A549 (cell line): Measurements from ENCODE around the gene PLEKHM2. TPM values are rescaled to one million over a fixed set of nuclear protein-coding genes. Genes with fewer than 3 reads are reported as not detected.
A peak's percentile ranks its signal among the peaks of the same experiment; 100 is the strongest.

Source experiments
- ATAC-seq, 2 experiments: fragments of 200-7000 bp in 1 of 2; fragments of >200 bp in 1 of 2; cut with Nextera tagmentation in 1 of 2; cut with Tn5 transposase in 1 of 2; 3 replicates each; pipeline versions ENCODE4 v1.8.0 to v1.9.1; 2018 to 2020; ENCODE audit warnings: mild to moderate bottlenecking in 1 of 2, moderate library complexity in 1 of 2
- CTCF ChIA-PET: fragments of 300-600 bp; sonication (Branson Sonifier 250); formaldehyde crosslinking; extraction: SDS; loops from one replicate; lab custom pipeline; 2021; ENCODE audit warnings: antibody characterized with exemption, inconsistent platforms; lab: Yijun Ruan, JAX
- POLR2A ChIA-PET: fragments of 350-600 bp; formaldehyde crosslinking; extraction: SDS; loops from one replicate; lab custom pipeline; 2021; ENCODE audit warnings: antibody characterized with exemption, inconsistent platforms; lab: Yijun Ruan, JAX
- DNase-seq, 2 experiments: peaks; one replicate each; pipeline versions ENCODE4 v3.0.0 to v3.0.0-alpha.2; 2011 to 2016; ENCODE audit warnings: low read depth in 1 of 2, low spot score in 1 of 2
- FAIRE-seq: peaks from 2 replicates; lab custom pipeline; 2011; peaks lifted over from hg19 to GRCh38; lab: Jason Lieb, UNC
- H3K27ac ChIP-seq, 2 experiments: fragments of >200 bp; sonication (Bioruptor Twin); formaldehyde crosslinking; 3 replicates each; pipeline ENCODE4 v1.5.1; 2016 to 2017
- H3K4me1 ChIP-seq: fragments of >200 bp; sonication (Bioruptor Twin); formaldehyde crosslinking; 3 replicates; pipeline ENCODE4 v1.6.1; 2016
- H3K4me2 ChIP-seq: fragments of >200 bp; sonication (Bioruptor Twin); formaldehyde crosslinking; 3 replicates; pipeline ENCODE4 v1.6.1; 2016
- H3K4me3 ChIP-seq: fragments of >200 bp; sonication (Bioruptor Twin); formaldehyde crosslinking; 3 replicates; pipeline ENCODE4 v1.5.1; 2016
- H3K9me3 ChIP-seq: fragments of >200 bp; sonication (Bioruptor Twin); formaldehyde crosslinking; 3 replicates; pipeline ENCODE4 v1.6.1; 2016
- CBX2 ChIP-seq: fragments of 200-600 bp; sonication (generic); IDR thresholded peaks from 2 replicates; pipeline ENCODE4 v1.6.1; 2016; ENCODE audit warnings: low read depth, mild to moderate bottlenecking, borderline replicate concordance
- CHD4 ChIP-seq: fragments of 200-600 bp; sonication (generic); IDR thresholded peaks from 2 replicates; pipeline ENCODE4 v1.6.1; 2016; ENCODE audit warnings: antibody characterized with exemption, mild to moderate bottlenecking, borderline replicate concordance
- EHF ChIP-seq: fragments of 250-450 bp; sonication (Bioruptor Pico); IDR thresholded peaks from 2 replicates; pipeline ENCODE4 v1.5.0; 2020; ENCODE audit warnings: mild to moderate bottlenecking
- EP300 ChIP-seq, 2 experiments: fragments of >200 bp; sonication (Bioruptor Twin); formaldehyde crosslinking; IDR thresholded peaks; 2 replicates in 1 of 2; 3 replicates in 1 of 2; pipeline ENCODE4 v1.6.1; 2016 to 2017
- FOSL2 ChIP-seq, 2 experiments: fragments of 450-650 bp in 1 of 2; fragments of >200 bp in 1 of 2; sonication (Bioruptor Twin) in 1 of 2; formaldehyde crosslinking; IDR thresholded peaks; 2 replicates each; pipeline versions ENCODE4 v1.5.0 to v1.6.1; 2016 to 2020; ENCODE audit warnings: mild to moderate bottlenecking in 1 of 2, moderate library complexity in 1 of 2
- FOXS1 ChIP-seq: fragments of 250-450 bp; sonication (Bioruptor Pico); IDR thresholded peaks from 2 replicates; pipeline ENCODE4 v1.5.0; 2020; ENCODE audit warnings: mild to moderate bottlenecking, moderate library complexity
- GATA3 ChIP-seq: IDR thresholded peaks from 2 replicates; pipeline ENCODE4 v1.6.1; 2012; ENCODE audit warnings: borderline replicate concordance
- JUN ChIP-seq, 2 experiments: fragments of >200 bp; sonication (Bioruptor Twin); formaldehyde crosslinking; IDR thresholded peaks; 2 replicates in 1 of 2; 3 replicates in 1 of 2; pipeline ENCODE4 v1.6.1; 2016 to 2017
- KDM1A ChIP-seq: fragments of 200-600 bp; sonication (generic); IDR thresholded peaks from 2 replicates; pipeline ENCODE4 v1.6.1; 2016; ENCODE audit warnings: low read depth, mild to moderate bottlenecking
- POLR2AphosphoS2 ChIP-seq: conservative IDR thresholded peaks from 2 replicates; pipeline ENCODE4 v1.6.1; 2012; ENCODE audit warnings: low read length, improper control_type of control experiment, inconsistent platforms
- RCOR1 ChIP-seq: fragments of 150-350 bp; IDR thresholded peaks from 2 replicates; pipeline ENCODE4 v1.6.1; 2014; ENCODE audit warnings: antibody characterized with exemption, low read length, low read depth
- SMC3 ChIP-seq: fragments of >200 bp; sonication (Bioruptor Twin); formaldehyde crosslinking; IDR thresholded peaks from 3 replicates; pipeline ENCODE4 v1.6.1; 2018; ENCODE audit warnings: inconsistent platforms
- SREBF2 ChIP-seq: fragments of 450-650 bp; IDR thresholded peaks from 2 replicates; pipeline ENCODE4 v1.6.1; 2014; ENCODE audit warnings: mild to moderate bottlenecking, moderate library complexity
- TP53 ChIP-seq: fragments of 250-450 bp; sonication (Bioruptor Pico); IDR thresholded peaks from 2 replicates; pipeline ENCODE4 v1.5.0; 2021; ENCODE audit warnings: mild to moderate bottlenecking, moderate library complexity
- WGBS: methylation state at CpG from one replicate; pipeline ENCODE4 v1.1.6; 2017; ENCODE audit errors: missing lambda C conversion rate; 5-methylcytosine and 5-hydroxymethylcytosine counted together
- polyA plus RNA-seq, 4 experiments: library from polyadenylated mRNA; depleted of rRNA in 3 of 4; stranded (reverse); fragments of >200 nt; fragmentation: RNase III in 1 of 4; extraction: RNeasy Plus Mini Kit Qiagen cat#74134 plus additional on column Dnase treatment in 1 of 4; gene quantifications; 2 replicates in 3 of 4; 3 replicates in 1 of 4; pipeline ENCODE4 v1.2.3, GENCODE V29; 2011 to 2017
- TF ChIP-seq, protein P1 (sequence below): fragments of 450-650 bp; IDR thresholded peaks from 2 replicates; pipeline ENCODE4 v1.6.1; 2014; ENCODE audit warnings: antibody characterized with exemption
- TF ChIP-seq, protein P2 (sequence below): IDR thresholded peaks from 2 replicates; pipeline ENCODE4 v1.6.1; 2012
- TF ChIP-seq, protein P3 (sequence below): fragments of >200 bp; sonication (Bioruptor Twin); formaldehyde crosslinking; IDR thresholded peaks from 3 replicates; pipeline ENCODE4 v1.5.1; 2016

Gene PLEKHM2
- polyA plus RNA-seq, 2 of the 4 experiments (the other 2 are of a cell fraction), result 14.7 to 21.5 TPM

DNA sequence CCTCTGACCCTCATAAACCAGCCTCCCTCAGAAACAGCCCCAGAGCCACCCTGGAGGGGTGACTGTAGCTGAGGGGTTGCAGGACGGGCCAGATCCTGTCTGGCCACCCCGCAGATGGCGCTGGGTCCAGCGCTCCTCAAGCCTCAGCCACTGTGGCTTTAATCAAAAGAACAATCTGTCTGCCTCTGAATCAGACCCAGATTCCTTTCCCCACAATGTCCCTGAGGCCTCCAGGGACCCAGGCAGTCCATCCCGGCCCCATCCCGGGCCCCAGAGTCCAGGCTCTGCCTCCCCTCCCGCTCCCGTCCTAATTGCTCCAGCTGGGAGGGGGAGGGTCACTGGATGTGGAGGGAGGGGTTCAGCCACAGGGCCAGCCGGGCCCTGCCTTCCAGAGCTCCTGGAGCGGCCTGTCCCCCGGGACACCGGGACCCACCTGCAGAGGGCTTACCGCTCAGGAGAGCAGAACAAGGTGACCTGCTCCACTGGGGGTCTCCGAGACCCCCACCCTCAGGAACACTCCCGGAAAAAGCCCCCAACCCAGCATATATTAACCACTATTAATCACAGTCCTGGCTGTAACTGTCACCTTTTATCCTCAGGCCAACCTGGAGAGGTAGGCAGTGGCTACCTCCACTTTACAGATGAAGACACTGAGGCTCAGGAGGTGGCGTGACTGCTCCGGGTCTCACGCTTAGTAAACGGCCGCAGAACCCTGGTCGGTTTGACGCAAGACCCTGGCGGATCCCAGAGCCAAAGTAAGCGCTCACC is 73.6 kb downstream of the PLEKHM2 start:
- TF ChIP-seq POLR2AphosphoS2 (no peak), FOSL2 (IDR thresholded peaks at IDR 0.05) (no peak), FOSL2 (CRISPR knock-in tag; IDR thresholded peaks at IDR 0.05) (no peak), SREBF2 (no peak), GATA3 (no peak), TP53 (CRISPR knock-in tag) (no peak), SMC3 (no peak), CBX2 (no peak), FOXS1 (no peak), CHD4 (no peak), KDM1A (no peak)
- TF ChIP-seq, protein P1, sequence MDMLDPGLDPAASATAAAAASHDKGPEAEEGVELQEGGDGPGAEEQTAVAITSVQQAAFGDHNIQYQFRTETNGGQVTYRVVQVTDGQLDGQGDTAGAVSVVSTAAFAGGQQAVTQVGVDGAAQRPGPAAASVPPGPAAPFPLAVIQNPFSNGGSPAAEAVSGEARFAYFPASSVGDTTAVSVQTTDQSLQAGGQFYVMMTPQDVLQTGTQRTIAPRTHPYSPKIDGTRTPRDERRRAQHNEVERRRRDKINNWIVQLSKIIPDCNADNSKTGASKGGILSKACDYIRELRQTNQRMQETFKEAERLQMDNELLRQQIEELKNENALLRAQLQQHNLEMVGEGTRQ, result no peak
- TF ChIP-seq, protein P2, sequence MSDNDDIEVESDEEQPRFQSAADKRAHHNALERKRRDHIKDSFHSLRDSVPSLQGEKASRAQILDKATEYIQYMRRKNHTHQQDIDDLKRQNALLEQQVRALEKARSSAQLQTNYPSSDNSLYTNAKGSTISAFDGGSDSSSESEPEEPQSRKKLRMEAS, result no peak
- TF ChIP-seq, all 56 proteins: peak for 0
- H3K4me2 ChIP-seq, result peak overlapping the region; percentile 85
- peak overlapping the region; percentile 94 to 99 for H3K27ac ChIP-seq
- peaks cover 46% of the 10 kb centered on the region for H3K4me1 ChIP-seq
- peak; percentile 19 to 21; a peak in 4 of 6 replicates for ATAC-seq
- 49% methylated on average over 15 of the region's 24 CpGs for WGBS
- ChIA-PET POLR2A (no interaction called here), CTCF (interaction anchor here (0.9 to 1.5 kb wide), 2 partner anchors 16 to 140 kb away, joined by 3 to 7 read pairs; no protein-coding TSS in a partner anchor)
- peak overlapping the region; percentile 97 for H3K4me3 ChIP-seq
- H3K9me3 ChIP-seq, result no peaks in the 10 kb centered on the region
- no peak for FAIRE-seq
- DNase-seq, result no peak

DNA sequence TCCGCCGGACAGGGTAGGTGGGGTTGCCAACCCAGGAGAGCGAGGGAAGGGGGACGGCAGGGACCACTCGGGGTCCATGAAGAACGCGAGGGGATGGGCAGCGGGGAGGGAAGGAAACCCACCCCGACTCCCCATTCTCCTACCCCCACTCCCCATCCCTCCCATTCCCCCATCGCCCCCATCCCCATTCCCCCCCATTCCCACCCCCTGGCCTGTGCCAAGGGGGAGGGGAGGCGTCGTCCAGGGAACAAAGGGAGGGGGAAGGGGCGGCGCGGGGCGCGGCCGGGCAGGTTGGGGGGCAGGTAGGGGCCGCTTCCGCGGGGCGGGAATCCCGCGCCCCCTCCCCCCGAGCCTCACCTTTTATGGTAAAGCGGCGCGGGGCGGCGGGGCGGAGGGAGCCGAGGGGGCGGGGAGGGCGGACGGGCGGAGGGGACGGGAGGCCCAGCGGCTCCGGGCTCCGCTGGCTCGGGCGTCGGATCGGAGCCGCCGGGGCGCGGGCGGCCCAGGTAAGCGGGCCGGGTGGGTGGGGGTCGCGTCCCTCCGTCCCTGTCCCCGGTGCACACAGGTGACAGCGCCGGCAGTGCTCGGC is 74.3 kb downstream of the PLEKHM2 start, which contains the start of gene FBLIM1:
FBLIM1 (plus strand) TSS at position 453 of the 589 bp plus-strand sequence. CDS start 6,189 bp downstream, outside the sequence.
- H3K4me3 ChIP-seq, result peak within 1 kb of the TSS; percentile 97
- TF ChIP-seq SMC3 (no peak), JUN (IDR thresholded peaks at IDR 0.05) (peak in 1 of 2 experiments; percentile 52; a peak in 2 of 5 replicates), RCOR1 (no peak), EP300 (IDR thresholded peaks at IDR 0.05) (no peak), EHF (CRISPR knock-in tag) (no peak)
- TF ChIP-seq, protein P3, sequence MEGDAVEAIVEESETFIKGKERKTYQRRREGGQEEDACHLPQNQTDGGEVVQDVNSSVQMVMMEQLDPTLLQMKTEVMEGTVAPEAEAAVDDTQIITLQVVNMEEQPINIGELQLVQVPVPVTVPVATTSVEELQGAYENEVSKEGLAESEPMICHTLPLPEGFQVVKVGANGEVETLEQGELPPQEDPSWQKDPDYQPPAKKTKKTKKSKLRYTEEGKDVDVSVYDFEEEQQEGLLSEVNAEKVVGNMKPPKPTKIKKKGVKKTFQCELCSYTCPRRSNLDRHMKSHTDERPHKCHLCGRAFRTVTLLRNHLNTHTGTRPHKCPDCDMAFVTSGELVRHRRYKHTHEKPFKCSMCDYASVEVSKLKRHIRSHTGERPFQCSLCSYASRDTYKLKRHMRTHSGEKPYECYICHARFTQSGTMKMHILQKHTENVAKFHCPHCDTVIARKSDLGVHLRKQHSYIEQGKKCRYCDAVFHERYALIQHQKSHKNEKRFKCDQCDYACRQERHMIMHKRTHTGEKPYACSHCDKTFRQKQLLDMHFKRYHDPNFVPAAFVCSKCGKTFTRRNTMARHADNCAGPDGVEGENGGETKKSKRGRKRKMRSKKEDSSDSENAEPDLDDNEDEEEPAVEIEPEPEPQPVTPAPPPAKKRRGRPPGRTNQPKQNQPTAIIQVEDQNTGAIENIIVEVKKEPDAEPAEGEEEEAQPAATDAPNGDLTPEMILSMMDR, result no peak
- TF ChIP-seq, protein P2, result no peak
- TF ChIP-seq, all 56 proteins: peak for 1

More for the DNA sequence above, 74.3 kb downstream of the PLEKHM2 start, which contains the start of gene FBLIM1:
- H3K9me3 ChIP-seq, result no peaks in the 10 kb centered on the region
- no peak for FAIRE-seq
- ATAC-seq, result peak; percentile 41 to 44; a peak in 3 of 6 replicates
- POLR2A ChIA-PET, result no interaction called here
- 60% methylated on average over 5 of the region's 58 CpGs for WGBS
- peak within 1 kb of the TSS; percentile 94 to 99 for H3K27ac ChIP-seq
- peaks cover 46% of the 10 kb centered on the region for H3K4me1 ChIP-seq
- DNase-seq, result no peak
- peak within 1 kb of the TSS; percentile 85 for H3K4me2 ChIP-seq
- CTCF ChIA-PET, result interaction anchor here (1.5 kb wide), 1 partner anchor 17 kb away, joined by 7 read pairs; no protein-coding TSS in a partner anchor
